Panc1 (cell line): Measurements from ENCODE around the gene USP33. TPM values are rescaled to one million over a fixed set of nuclear protein-coding genes. Genes with fewer than 3 reads are reported as not detected.

Source experiments
- ATAC-seq: fragments of 200-7000 bp; cut with Tn5 transposase; 2 replicates; pipeline ENCODE4 v1.9.1; 2020; ENCODE audit warnings: mild to moderate bottlenecking, moderate library complexity
- BruUV-seq: library from RNA; stranded (reverse); fragments of 400-500 nt; replicated peaks from 2 replicates; lab custom pipeline; 2021; lab: Mats Ljungman, UMichigan
- CTCF ChIA-PET: fragments of 300-600 bp; sonication (Branson Sonifier 250); formaldehyde crosslinking; loops from one replicate; lab custom pipeline; 2022; ENCODE audit warnings: antibody characterized with exemption; lab: Charles Lee
- POLR2A ChIA-PET: fragments of 300-600 bp; sonication (Branson Sonifier 250); formaldehyde crosslinking; loops from one replicate; lab custom pipeline; 2022; ENCODE audit warnings: antibody characterized with exemption; lab: Charles Lee
- DNase-seq: peaks from one replicate; pipeline ENCODE4 v3.0.0-alpha.2; 2010; ENCODE audit warnings: low read depth, low spot score
- H3K27ac ChIP-seq: 2 replicates; pipeline ENCODE4 v1.5.1; 2011; ENCODE audit warnings: mild to moderate bottlenecking, low read length, inconsistent platforms
- H3K27me3 ChIP-seq: fragments of 200-500 bp; sonication (Bioruptor generic); 2 replicates; pipeline ENCODE4 v1.6.0; 2014; ENCODE audit warnings: low read length, inconsistent platforms; ENCODE audit not compliant: control insufficient read depth, insufficient read depth
- H3K36me3 ChIP-seq: fragments of 200-500 bp; sonication (Bioruptor generic); 2 replicates; pipeline ENCODE4 v1.5.1; 2014; ENCODE audit warnings: inconsistent platforms, mild to moderate bottlenecking, low read length, moderate library complexity; ENCODE audit not compliant: control insufficient read depth, insufficient read depth
- H3K4me1 ChIP-seq: 2 replicates; pipeline ENCODE4 v1.5.1; 2011; ENCODE audit warnings: inconsistent platforms, mild to moderate bottlenecking, low read length, moderate library complexity; ENCODE audit not compliant: control insufficient read depth, insufficient read depth
- H3K4me3 ChIP-seq, 2 experiments: 2 replicates each; pipeline ENCODE4 v1.5.1; 2011 to 2012; ENCODE audit warnings: low read depth in 2 of 2, low read length in 2 of 2, mild to moderate bottlenecking in 2 of 2, inconsistent platforms in 1 of 2, moderate library complexity in 1 of 2
- H3K9me3 ChIP-seq: fragments of 200-500 bp; sonication (Bioruptor generic); 2 replicates; pipeline ENCODE4 v1.5.1; 2014; ENCODE audit warnings: low read depth, mild to moderate bottlenecking, inconsistent platforms, low read length, moderate library complexity; ENCODE audit not compliant: control insufficient read depth, insufficient read depth
- POLR2AphosphoS5 ChIP-seq: IDR thresholded peaks from 2 replicates; pipeline ENCODE4 v1.6.1; 2012; ENCODE audit warnings: mild to moderate bottlenecking, low read depth, low read length, moderate library complexity
- SIN3A ChIP-seq: IDR thresholded peaks from 2 replicates; pipeline ENCODE4 v1.6.1; 2012; ENCODE audit warnings: low read depth, mild to moderate bottlenecking, low read length, moderate library complexity, borderline replicate concordance; ENCODE audit not compliant: insufficient read depth
- TCF7L2 ChIP-seq: IDR thresholded peaks from 2 replicates; pipeline ENCODE4 v1.6.1; 2011; ENCODE audit warnings: mild to moderate bottlenecking, low read depth, low read length, inconsistent platforms
- in situ Hi-C: cut with HindIII; loops from 2 replicates; pipeline ENCODE4 v1.10.0; 2016; ENCODE audit warnings: low sequenced_read_pairs, low pct_unique_long_range_greater_than_20kb
- intact Hi-C: fragments of 100-400 bp; cut with micrococcal nuclease; formaldehyde crosslinking; loops from one replicate; pipeline ENCODE4 v1.10.0; 2022; ENCODE audit not compliant: unreplicated experiment
- total RNA-seq: library from RNA; stranded (reverse); gene quantifications from one replicate; pipeline ENCODE4 v1.2.1, GENCODE V29; 2021; ENCODE audit not compliant: unreplicated experiment
- TF ChIP-seq, protein P1 (sequence below): fragments of 450-650 bp; IDR thresholded peaks from 2 replicates; pipeline ENCODE4 v1.5.1; 2017; ENCODE audit warnings: mild to moderate bottlenecking
- TF ChIP-seq, protein P2 (sequence below), 2 experiments: IDR thresholded peaks; 2 replicates each; pipeline ENCODE4 v1.6.1; 2011 to 2012; ENCODE audit warnings: low read depth in 2 of 2, control low read depth in 1 of 2, low read length in 1 of 2, mild to moderate bottlenecking in 1 of 2, moderate library complexity in 1 of 2; ENCODE audit not compliant: insufficient read depth in 1 of 2

Gene USP33
- total RNA-seq, 1 experiment from 2014 or later, result 52.2 TPM

DNA sequence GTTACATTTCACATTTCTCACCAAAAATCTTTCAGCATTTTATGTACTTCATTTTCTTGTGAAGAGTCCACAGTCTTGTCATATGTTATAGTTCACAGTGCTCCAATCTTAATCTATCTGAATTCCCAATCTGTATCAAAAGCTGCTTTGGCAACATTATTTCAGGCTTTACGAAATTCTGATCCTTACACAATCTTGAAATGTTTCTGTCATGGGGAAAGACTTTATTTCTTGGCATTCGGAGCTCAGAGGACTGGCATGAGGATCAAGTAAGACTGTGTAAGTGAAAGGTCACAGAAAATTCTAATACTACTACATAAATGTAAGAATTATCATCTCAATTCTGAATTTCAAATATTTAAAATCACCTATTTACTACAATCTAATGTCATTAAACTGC, 2.0 kb downstream of the USP33 start:
- DNase-seq, result no peak

DNA sequence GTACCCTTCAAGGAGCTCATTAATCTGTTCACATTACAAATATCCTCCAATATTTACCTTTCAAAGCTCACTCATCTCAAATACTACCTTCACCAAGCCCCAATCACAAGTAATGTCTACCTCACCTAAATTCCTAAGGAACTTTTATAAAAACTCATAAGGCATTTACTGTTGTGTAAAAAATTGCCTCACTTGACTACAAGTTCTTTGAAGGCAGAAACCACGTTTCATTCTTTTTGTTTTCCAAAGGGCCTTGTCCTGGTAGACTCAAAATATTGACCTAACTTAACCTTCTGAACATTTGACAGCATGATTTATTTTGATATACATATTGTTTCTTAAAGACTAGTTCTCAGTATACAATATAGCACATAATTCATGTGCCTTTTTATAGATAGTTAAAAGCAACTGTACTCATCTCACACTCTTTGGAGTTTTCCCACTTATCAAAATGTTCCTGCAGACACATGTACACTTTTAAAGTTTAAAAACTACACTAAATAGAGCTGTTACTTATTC, 2.5 kb downstream of the USP33 start:
- TF ChIP-seq, protein P1, sequence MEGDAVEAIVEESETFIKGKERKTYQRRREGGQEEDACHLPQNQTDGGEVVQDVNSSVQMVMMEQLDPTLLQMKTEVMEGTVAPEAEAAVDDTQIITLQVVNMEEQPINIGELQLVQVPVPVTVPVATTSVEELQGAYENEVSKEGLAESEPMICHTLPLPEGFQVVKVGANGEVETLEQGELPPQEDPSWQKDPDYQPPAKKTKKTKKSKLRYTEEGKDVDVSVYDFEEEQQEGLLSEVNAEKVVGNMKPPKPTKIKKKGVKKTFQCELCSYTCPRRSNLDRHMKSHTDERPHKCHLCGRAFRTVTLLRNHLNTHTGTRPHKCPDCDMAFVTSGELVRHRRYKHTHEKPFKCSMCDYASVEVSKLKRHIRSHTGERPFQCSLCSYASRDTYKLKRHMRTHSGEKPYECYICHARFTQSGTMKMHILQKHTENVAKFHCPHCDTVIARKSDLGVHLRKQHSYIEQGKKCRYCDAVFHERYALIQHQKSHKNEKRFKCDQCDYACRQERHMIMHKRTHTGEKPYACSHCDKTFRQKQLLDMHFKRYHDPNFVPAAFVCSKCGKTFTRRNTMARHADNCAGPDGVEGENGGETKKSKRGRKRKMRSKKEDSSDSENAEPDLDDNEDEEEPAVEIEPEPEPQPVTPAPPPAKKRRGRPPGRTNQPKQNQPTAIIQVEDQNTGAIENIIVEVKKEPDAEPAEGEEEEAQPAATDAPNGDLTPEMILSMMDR, result no peak
- TF ChIP-seq POLR2AphosphoS5 (no peak), SIN3A (no peak), TCF7L2 (no peak)
- TF ChIP-seq, protein P2, sequence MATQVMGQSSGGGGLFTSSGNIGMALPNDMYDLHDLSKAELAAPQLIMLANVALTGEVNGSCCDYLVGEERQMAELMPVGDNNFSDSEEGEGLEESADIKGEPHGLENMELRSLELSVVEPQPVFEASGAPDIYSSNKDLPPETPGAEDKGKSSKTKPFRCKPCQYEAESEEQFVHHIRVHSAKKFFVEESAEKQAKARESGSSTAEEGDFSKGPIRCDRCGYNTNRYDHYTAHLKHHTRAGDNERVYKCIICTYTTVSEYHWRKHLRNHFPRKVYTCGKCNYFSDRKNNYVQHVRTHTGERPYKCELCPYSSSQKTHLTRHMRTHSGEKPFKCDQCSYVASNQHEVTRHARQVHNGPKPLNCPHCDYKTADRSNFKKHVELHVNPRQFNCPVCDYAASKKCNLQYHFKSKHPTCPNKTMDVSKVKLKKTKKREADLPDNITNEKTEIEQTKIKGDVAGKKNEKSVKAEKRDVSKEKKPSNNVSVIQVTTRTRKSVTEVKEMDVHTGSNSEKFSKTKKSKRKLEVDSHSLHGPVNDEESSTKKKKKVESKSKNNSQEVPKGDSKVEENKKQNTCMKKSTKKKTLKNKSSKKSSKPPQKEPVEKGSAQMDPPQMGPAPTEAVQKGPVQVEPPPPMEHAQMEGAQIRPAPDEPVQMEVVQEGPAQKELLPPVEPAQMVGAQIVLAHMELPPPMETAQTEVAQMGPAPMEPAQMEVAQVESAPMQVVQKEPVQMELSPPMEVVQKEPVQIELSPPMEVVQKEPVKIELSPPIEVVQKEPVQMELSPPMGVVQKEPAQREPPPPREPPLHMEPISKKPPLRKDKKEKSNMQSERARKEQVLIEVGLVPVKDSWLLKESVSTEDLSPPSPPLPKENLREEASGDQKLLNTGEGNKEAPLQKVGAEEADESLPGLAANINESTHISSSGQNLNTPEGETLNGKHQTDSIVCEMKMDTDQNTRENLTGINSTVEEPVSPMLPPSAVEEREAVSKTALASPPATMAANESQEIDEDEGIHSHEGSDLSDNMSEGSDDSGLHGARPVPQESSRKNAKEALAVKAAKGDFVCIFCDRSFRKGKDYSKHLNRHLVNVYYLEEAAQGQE (IDR thresholded peaks at IDR 0.05; ENCODE audit: insufficient read depth in 1 of 2, low read depth in 2 of 2, low read length in 1 of 2), result no peak
- CTCF ChIA-PET, result no interaction called here
- ATAC-seq, result no peak
- no peaks in the 10 kb centered on the region for H3K36me3 ChIP-seq
- peak overlapping the region; percentile 39; the same call in 1 of the 2 replicates for H3K27ac ChIP-seq
- intact Hi-C loops, result no loop called here
- BruUV-seq, result no TSS peak
- no peak for DNase-seq
- H3K4me3 ChIP-seq, result no peak overlapping the region
- H3K4me1 ChIP-seq, result peaks cover 11% of the 10 kb centered on the region; the same call in 1 of the 2 replicates
- POLR2A ChIA-PET, result interaction anchor here (0.6 kb wide), 1 partner anchor 245 kb away, joined by 3 read pairs; no protein-coding TSS in a partner anchor
- H3K27me3 ChIP-seq, result no peaks in the 10 kb centered on the region
- in situ Hi-C loops, result no loop called here
- no peaks in the 10 kb centered on the region for H3K9me3 ChIP-seq

More for the DNA sequence above, 2.0 kb downstream of the USP33 start:
- POLR2A ChIA-PET, result no interaction called here
- Histone ChIP-seq H3K9me3 (no peaks in the 10 kb centered on the region), H3K27me3 (no peaks in the 10 kb centered on the region), H3K36me3 (no peaks in the 10 kb centered on the region), H3K4me1 (peaks cover 11% of the 10 kb centered on the region; the same call in 1 of the 2 replicates), H3K4me3 (peak overlapping the region; percentile 70 to 85; a peak in 3 of 4 replicates), H3K27ac (peak overlapping the region; percentile 39; the same call in 1 of the 2 replicates)
- intact Hi-C loops, result no loop called here
- in situ Hi-C loops, result no loop called here
- no peak for ATAC-seq
- TF ChIP-seq, protein P2 (IDR thresholded peaks at IDR 0.05; ENCODE audit: insufficient read depth in 1 of 2, low read depth in 2 of 2, low read length in 1 of 2), result no peak
- no peak for TF ChIP-seq SIN3A
- TF ChIP-seq TCF7L2, result no peak
- TF ChIP-seq POLR2AphosphoS5, result no peak
- TF ChIP-seq, protein P1, result no peak
- TSS peak; percentile 53 for BruUV-seq
- CTCF ChIA-PET, result no interaction called here
